ENCODE measurements around the gene C10orf53.
"Not testable (repeated sequence)": the region's sequence is repeated elsewhere in the genome, so short reads cannot be mapped to it uniquely, and the experiment has no call there.

Gene C10orf53

DNA sequence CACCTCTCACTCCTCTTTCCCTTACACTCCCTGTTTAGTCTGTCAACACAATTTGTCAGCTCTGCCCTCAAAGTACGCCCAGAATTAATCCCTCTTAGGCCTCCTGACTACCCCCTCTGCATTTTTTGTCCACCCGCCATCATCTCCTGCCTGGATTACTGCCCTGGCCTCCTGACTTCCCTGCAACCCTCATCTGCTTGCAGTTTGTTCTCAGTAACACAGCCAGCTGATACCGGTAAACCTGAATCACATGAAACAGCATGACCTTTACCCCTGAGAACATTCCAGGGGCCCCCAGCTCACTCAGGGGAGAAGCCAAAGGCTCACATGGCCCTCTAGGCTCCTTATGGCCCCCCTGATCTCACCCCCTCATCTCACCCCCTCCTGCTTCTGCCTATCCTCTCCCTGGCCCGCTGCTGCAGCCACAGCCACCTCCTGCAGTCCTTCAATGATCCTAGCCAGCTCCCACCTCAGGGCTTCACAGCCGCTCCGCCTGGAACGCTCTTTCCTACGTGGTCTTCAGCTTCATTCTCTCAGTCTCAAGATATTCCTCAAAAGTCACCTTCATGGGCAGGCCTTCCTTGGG, 8.9 kb downstream of the C10orf53 start:
- no peak for DNase-seq (ENCODE audit: low spot score)

DNA sequence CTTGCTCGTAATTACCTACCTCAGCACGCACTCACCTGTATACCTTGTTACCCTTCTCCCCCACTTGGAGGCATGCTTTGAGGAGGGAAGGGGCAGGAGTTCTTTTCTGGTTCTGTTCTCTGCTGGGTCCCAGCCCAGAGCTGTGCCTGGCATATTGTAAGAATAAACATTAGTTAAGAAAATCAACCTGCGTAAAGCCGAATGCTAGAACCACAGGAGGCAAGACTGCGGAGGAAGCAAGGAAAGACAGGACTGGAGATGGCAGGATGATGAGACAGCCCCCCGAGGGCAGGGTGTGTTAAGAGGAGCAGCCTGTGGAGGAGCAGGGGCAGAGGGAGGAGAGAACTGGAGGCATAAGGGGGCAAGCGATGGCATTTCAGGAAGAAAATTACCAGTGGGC, 9.5 kb downstream of the C10orf53 start:
- DNase-seq (ENCODE audit: low spot score) = no peak

DNA sequence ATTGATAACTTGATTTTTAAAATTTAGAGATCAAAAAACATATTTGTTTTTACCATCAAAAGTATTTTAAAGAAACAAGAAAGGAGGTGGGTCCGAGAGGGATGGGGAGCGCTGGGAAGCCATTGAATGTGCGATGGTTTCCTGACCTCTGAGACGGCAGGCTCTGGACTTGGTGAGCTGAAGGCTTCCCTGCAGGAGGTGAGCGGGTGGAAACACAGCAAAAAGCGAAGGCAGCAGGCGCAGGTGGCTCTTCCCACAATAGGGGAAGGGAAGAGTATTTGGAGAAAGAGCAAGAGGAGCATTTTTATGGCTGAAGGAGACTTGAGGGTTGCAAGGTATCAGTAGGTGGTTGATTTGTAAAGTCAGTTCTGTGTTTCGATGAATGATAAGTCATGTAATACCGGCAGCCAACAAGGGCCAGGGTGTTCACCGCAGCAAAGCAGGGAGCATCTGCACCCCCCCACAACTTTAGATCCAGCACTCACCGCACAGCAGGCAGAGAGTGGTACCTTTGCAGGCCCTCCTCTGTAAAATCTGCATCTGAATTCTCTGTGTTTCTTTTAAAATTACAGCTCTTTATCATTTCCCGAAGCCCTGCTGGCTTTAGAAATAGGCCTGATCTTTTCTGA, 10.5 kb downstream of the C10orf53 start:
- DNase-seq (ENCODE audit: low spot score) = no peak

DNA sequence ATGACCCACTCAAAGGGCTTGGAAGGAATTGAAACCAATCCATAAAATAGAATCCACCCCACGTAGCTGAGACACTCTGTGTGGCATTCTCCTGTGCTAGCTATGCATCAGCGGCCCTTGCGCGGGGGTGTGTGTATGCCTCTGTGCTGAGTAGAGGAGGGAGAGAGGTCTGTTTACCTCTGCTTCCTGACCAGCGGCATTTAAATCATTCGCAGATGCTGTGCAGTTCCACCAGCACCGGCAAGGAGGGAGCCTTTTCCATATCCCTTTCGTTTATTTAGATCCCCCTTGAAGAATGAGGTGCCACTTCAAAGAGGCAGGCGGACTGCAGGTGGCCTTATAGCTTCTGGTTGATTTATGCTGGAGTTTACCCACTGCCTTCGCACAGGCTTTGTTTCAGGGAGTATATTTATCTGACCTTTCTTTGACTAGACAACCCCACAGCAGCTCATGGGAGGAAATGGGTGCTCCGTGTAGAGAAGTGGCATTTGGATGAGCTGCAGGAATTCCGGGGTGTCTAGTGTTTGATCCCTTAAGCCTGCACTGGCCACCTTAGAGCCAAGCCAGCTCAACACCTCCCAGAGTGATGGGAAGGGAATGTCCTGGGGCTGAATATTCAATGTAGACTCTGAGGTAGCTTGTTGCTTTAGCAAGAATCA, 11.4 kb downstream of the C10orf53 start:
- no peak for DNase-seq (ENCODE audit: low spot score)

DNA sequence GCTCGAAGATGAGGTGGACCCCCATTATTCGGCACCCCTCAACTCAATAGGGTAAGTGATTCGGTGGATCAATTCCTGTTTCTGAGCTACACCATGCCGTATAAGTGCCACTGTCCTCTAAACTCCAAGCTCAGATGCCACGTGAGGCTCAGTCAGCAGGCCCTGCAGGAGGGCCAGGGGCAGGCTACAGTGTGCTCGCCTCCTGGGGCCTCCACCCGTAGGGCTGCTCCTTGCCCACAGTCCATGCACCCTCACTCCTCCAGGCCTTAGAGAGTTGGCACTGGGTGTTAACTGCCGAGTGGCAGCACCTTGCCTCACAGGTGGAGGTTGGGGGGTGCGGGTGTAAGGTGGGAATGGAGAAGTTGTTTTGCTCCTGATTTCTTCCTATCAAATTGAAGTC, 12.1 kb downstream of the C10orf53 start:
- no peak for DNase-seq (ENCODE audit: low spot score)

DNA sequence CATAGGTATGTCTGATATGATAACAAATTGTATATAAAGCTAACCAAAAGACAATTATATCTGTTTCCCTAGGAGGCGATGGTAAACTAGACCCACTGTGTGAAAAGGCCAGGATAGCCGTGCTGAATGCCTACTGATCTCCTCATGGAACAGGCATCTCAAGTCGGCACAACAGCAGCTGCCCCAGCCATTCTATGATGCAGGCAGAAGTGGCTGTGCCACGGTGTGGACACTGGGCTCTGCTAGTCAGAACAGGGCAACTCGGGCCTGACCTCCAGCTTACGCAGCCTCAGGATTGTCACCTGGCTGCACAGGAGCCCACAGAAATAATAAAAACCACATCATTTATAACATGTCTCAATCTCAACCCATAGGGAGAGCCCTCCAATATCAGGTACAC, 15.0 kb downstream of the C10orf53 start:
- DNase-seq (ENCODE audit: low spot score) = no peak

DNA sequence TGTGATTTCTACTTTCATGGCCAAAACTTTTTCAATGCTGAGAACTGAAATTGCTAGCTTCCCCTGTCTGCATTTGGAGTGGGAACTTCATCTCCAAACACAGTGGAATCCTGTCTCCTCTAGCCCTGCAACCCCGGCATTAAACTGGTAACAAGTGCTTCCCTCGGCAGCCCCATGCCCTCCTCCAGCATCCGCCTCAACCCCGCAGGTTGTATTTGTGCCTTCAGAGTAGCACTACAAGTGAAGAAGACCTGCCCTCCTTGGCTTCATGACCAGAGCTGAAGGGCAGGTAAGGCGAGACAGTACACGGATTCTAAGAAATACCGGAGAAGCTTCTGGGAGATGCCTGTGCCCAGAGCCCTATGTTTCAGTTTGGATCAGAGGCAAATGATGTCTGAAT, 16.9 kb downstream of the C10orf53 start:
- DNase-seq (ENCODE audit: low spot score) = no peak

GRCh38 chr10:49698679-49699078, 19.2 kb downstream of the C10orf53 start:
- DNase-seq (ENCODE audit: low spot score) = no peak

DNA sequence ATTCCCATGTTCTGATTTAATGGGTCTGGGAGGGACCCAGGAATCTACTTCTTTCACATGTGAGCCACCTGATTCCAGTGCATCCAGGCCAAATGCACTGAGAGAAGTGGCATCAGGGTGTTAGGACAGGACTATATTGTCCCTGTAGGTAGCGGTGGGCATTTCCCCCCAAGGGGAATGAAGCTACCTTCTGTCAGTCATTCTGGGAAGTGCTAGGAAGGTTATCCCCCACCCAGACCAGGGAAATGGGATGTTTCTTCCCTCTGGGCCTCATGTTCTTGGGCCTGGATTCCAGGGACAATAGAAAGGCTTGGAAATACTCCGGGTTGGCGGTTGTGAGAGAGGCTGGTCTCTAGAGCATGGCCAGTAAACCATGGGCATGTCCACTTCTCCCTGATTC, 20.8 kb downstream of the C10orf53 start:
- DNase-seq (ENCODE audit: low spot score) = no peak

GRCh38 chr10:49700997-49701396, 21.5 kb downstream of the C10orf53 start:
- no peak for DNase-seq (ENCODE audit: low spot score)

DNA sequence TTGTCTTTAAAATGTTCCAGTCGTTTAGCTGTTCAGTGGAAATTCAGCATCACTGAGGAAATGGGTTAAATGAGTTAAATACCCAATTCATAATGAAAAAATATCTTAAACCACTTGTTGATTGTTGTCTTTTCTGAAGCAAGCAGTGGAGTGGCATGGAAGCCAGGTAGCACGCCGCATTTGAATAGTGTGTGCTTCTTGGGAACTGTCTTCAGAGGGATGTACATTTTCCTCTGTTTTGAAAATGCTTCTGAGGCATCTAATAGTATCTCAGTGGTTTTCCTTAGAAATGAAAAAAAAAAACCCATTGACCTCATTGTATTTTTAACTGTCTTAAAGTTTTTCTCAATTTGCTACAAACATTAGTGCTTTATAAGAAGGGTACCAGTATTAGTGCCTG, 28.1 kb downstream of the C10orf53 start:
- no peak for DNase-seq (ENCODE audit: low spot score)

DNA sequence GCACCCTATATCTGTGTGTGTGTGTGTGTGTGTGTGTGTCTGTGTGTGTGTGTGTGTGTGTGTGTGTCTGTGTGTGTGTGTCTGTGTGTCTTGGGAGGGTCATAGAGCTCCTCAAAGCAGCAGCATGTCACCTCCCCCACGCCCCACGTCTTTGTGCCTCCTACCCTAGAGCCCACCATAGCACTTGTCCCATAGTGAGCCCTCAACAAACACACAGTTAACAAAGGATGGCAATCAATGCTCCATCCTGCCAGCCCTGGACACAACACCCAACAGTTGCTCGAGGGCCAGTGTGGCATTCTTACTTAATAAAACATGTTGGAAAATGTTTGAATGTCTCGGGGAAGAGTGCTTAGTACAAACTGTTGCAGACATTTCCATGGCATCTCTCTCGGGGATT, 30.5 kb downstream of the C10orf53 start:
- DNase-seq (ENCODE audit: low spot score) = no peak

DNA sequence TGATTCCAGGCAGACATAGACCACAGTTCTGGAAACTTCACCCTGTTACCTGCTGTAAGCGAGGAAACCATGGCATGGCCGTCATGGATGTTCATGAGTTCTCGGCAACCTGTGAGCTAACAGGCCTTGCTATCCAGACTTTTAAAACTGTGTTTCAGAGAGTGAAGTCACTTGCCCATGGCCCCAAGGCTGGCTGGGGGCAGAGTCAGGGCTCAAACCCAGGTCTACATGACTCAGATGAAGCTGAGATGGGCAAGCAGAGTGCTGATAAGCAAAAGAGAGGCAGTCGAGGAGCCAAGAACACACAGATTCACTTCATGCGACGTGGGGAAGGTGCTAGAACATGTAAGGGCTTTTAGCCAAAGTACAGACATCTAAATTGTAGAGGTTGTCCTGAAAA, 31.5 kb downstream of the C10orf53 start:
- no peak for DNase-seq (ENCODE audit: low spot score)

DNA sequence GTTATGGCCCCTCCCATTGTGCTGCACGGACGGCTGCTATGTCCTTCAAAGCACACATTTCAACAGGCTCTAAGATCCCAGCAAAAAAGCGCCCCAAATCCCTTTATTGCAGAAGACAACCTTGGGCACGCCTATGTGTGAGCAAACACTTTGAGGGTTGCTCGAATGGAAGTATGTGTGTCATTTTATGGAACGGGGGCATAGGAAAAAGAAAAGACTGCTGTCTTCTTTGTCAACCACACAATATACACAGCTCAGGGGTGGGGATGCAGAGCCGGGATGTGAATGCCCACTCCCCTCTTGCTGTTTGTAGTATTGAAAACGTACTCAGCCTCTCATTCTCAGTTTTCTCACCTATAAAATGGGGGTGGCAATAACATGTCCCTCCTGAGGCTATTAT, 32.0 kb downstream of the C10orf53 start:
- no peak for DNase-seq (ENCODE audit: low spot score)

- no peak for DNase-seq (ENCODE audit: low spot score)
Measured at GRCh38 chr10:49713266-49713665, 33.8 kb downstream of the C10orf53 start.

- not testable (repeated sequence) for DNase-seq (ENCODE audit: low spot score)
Measured at GRCh38 chr10:49715157-49715556, 35.7 kb downstream of the C10orf53 start.

DNA sequence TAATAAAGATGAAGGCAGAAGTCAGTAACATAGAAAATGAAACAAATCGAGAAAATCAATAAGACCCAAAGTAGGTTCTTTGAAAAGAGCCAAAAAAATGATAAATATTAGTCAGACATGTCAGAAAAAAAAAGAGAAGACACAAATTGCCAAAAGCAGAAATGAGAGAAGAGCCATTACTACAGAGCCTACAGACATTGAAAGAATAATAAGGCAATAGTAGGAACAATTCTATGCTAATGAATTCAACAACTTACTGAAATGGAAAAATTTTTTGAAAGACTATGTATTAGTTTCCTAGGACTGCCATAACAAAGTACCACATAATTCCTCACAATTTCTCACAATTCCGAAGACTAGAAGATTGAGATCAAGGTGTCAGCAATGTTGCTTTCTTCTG, 47.1 kb downstream of the C10orf53 start:
- no peak for DNase-seq (ENCODE audit: low spot score)

DNA sequence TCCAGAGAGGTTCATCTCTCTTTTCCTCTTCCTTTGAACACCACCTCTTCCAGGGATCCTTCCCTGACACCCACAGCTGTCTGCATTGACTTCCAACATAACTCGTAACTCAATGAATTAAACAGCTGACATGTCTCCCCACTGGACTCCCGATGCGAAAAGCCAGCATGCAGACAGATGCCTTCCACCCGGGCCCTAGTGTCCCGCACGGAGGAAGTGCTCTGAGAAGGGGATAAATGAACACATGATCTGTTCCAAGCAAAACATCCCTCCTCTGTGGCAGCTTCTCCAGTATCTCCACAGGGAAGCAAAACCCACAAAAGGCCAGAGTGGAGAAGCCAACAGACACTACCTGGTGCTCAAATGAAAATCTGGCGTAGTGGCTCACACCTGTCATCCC, 54.4 kb downstream of the C10orf53 start:
- DNase-seq (ENCODE audit: low spot score) = no peak

- DNase-seq (ENCODE audit: low spot score) = no peak
Measured at GRCh38 chr10:49734676-49735075, 55.2 kb downstream of the C10orf53 start.

GRCh38 chr10:49735161-49735560, 55.7 kb downstream of the C10orf53 start:
- DNase-seq (ENCODE audit: low spot score) = no peak

GRCh38 chr10:49735848-49736563, 56.6 kb downstream of the C10orf53 start:
- no peak for DNase-seq (ENCODE audit: low spot score)

DNA sequence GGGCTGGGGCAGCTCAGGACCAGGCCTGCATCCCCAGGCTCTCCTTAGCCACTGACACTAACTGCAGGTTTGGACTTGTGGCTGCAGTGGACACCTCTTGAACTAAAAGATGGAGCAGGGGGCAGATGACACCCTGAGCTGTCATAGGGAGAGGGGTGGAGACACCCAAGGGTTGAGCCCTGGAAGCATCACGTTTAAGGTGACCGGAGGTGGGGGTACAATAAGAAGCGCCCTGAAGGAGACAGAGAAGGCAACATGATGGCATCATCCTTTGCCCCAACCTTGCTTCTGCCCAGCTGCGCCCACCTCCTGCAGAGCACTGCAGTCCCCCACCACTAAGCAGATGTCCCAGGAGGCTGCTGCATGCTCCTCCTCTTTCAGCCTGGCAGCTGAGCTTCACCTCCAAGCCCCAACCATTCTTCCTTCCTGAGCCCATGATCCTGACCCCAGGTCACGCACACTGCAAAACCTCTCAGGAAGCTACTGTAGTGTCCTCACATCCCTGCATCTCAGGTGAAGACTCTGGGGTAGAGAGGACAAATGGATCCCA, 57.2 kb downstream of the C10orf53 start:
- DNase-seq (ENCODE audit: low spot score) = no peak

Measured in pons (tissue), 1 donor.